Stimulated activated CD8-positive, alpha-beta memory T cell treated with anti-CD3 and anti-CD28 coated beads, Interleukin-12 subunit alpha, Interleukin-12 subunit beta, amount 100 ng/mL, for 24 hours (primary cell): ENCODE measurements around the gene LRWD1.
"Not testable (repeated sequence)": the region's sequence is repeated elsewhere in the genome, so short reads cannot be mapped to it uniquely, and the experiment has no call there.

Experiments used
- DNase-seq: peaks from one replicate; pipeline ENCODE4 v3.0.0-alpha.2; 2020; ENCODE audit errors: extremely low read depth

Gene LRWD1

GRCh38 chr7:102496861-102497260, 32.1 kb downstream of the LRWD1 start:
- not testable (repeated sequence) for DNase-seq

GRCh38 chr7:102497308-102497707, 32.5 kb downstream of the LRWD1 start:
- not testable (repeated sequence) for DNase-seq

GRCh38 chr7:102498321-102498720, 33.5 kb downstream of the LRWD1 start:
- not testable (repeated sequence) for DNase-seq

DNA sequence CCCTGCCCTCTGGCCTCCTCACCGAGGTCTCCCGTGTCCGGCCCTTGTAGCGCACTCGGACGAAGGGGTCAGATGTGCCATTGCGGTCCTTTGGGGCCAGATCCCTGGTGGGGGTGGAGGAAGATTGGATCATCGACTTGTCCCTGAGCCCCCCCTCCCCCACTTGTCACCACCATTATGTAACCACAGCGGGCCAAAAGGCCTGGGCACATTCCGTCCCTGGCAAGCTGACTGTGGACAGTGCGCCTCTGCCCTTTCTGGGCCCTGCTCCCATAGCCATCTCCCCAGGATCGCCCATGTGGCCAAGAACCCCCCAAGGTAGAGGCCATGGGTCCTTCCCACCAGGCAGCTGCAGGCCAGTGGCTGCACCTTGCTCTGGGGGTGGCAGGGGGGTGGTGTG, 38.4 kb downstream of the LRWD1 start:
- DNase-seq, result not testable (repeated sequence)

GRCh38 chr7:102505298-102506185, 40.8 kb downstream of the LRWD1 start:
- DNase-seq, result not testable (repeated sequence)

DNA sequence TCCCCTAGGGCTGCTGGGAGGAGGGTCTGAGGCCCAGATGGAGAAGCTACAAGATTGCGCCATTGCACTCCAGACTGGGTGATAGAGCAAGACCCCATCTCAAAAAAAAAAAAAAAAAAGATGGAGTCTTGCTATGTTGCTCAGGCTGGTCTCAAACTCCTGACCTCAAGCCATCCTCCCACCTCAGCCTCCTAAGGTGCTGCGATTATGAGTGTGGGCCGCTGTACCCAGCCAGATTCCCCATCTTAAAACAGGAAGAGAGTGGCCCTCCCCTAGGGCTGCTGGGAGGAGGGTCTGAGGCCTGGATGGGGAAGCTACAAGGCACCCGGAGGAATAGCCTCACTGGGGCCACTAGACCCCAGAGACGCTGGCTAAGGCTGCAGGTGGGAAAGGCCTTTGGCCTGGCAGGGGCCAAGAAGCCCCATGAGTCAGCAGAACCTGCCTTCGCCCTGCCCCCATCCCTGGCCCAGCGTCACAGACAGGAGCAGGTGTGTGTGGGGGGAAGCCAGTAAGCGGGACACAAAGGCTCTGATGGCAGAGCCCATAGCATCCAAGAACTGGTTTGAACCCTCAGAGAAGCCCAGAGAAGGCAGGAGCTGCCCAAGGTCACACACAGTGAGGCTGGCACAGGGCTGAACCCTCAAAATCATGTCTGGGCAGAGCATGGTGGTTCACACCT, 42.8 kb downstream of the LRWD1 start:
- not testable (repeated sequence) for DNase-seq

GRCh38 chr7:102510575-102510974, 45.8 kb downstream of the LRWD1 start:
- not testable (repeated sequence) for DNase-seq

DNA sequence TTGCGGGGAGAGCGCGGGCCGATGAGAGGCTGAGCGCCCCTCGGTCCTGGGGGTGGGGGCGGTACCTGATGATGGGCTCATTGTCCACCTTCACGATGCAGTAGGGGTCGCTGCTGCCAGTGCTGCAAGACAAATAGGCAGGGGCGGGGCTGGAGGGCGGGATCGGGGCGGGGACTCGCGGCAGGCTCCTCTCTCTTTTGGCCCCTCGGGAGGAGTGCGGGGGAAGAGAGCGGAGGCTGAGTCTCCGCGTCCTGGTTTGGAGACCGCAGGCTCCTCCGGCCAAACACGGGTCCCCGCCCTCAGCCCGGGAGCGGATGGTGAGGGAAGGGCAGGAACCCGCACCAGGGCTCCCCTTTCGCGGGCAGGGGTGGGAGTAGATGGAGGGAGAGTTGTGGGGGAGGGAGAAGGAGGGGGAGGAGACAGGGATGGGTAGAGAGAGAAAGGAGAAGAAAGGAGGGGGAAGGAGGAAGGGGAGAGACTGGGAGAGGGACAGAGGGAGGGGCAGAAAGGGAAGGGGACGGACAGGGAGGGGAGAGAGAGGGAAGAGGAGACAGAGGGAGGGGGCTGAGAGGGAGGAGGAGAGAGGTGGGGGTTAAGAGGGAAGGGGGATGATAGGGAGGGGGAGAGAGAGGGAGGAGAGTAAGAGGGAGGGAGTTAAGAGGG, 47.2 kb downstream of the LRWD1 start:
- not testable (repeated sequence) for DNase-seq

DNA sequence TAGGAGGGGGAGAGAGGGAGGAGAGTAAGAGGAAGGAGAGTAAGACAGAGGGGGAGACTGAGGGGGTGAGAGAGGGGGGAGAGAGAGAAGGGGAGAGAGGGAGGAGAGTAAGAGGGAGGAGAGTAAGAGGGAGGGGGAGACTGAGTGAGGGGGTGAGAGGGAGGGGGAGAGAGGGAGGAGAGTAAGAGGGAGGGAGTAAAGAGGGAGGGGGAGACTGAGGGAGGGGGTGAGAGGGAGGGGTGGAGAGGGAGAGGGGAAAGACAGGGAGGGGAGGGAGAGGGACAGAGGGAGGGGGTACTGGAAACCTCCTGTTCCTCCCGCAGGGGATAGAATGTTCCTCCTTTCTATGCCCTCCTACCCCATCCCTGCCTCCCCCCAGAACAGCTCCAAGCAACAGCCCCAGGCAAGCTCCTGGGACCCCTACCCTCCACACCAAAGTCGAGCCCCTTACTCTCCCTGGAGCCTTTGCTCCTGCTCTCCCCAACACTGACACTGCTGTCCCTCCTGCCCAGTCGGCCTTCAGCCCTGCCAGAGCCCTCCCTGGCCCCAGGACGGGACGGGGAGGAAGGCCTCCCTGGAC, 47.9 kb downstream of the LRWD1 start:
- DNase-seq, result not testable (repeated sequence)

GRCh38 chr7:102514881-102515721, 50.3 kb downstream of the LRWD1 start:
- not testable (repeated sequence) for DNase-seq

- DNase-seq, result not testable (repeated sequence)
Measured at GRCh38 chr7:102515889-102516288, 51.1 kb downstream of the LRWD1 start.

GRCh38 chr7:102516951-102517350, 52.2 kb downstream of the LRWD1 start:
- not testable (repeated sequence) for DNase-seq

- DNase-seq, result not testable (repeated sequence)
Measured at GRCh38 chr7:102517550-102518147, 52.9 kb downstream of the LRWD1 start, which contains the start of gene RASA4B. Gene RASA4B, minus strand, starts transcription at chr7:102517777. Its CDS starts 67 bp downstream, at chr7:102517710.

- not testable (repeated sequence) for DNase-seq
Measured at GRCh38 chr7:102520797-102521196, 56.0 kb downstream of the LRWD1 start.
